H9 (cell line): ENCODE results near the gene LXN. TPM values are rescaled to one million over a fixed set of nuclear protein-coding genes. Genes with fewer than 3 reads are reported as not detected.

Experiments used
- DNase-seq: peaks from one replicate; pipeline ENCODE4 v3.0.0-alpha.2; 2017
- H2AFZ ChIP-seq: one replicate; pipeline ENCODE4 v1.6.1; 2013; ENCODE audit warnings: mild to moderate bottlenecking, low read length, control low read depth, moderate library complexity
- H2AK5ac ChIP-seq: 2 replicates; pipeline ENCODE4 v1.6.1; 2013; ENCODE audit warnings: low read length, control low read depth, mixed read lengths; ENCODE audit not compliant: insufficient read length
- H2BK120ac ChIP-seq: one replicate; pipeline ENCODE4 v1.6.1; 2013; ENCODE audit warnings: low read depth, mild to moderate bottlenecking, low read length, control low read depth, inconsistent platforms; ENCODE audit not compliant: poor library complexity, severe bottlenecking
- H2BK12ac ChIP-seq: 2 replicates; pipeline ENCODE4 v1.6.1; 2013; ENCODE audit warnings: low read length, control low read depth, mixed read lengths, low read depth; ENCODE audit not compliant: insufficient read length
- H2BK15ac ChIP-seq: 2 replicates; pipeline ENCODE4 v1.6.1; 2013; ENCODE audit warnings: low read depth, low read length, control low read depth
- H2BK20ac ChIP-seq: one replicate; pipeline ENCODE4 v1.6.1; 2013; ENCODE audit warnings: low read depth, mild to moderate bottlenecking, low read length, control low read depth, inconsistent platforms; ENCODE audit not compliant: poor library complexity, severe bottlenecking
- H2BK5ac ChIP-seq: 2 replicates; pipeline ENCODE4 v1.6.1; 2013; ENCODE audit warnings: low read length, control low read depth, mixed read lengths; ENCODE audit not compliant: insufficient read length
- H3K14ac ChIP-seq: 2 replicates; pipeline ENCODE4 v1.6.1; 2013; ENCODE audit warnings: low read length, control low read depth; ENCODE audit not compliant: insufficient read depth
- H3K18ac ChIP-seq: 2 replicates; pipeline ENCODE4 v1.6.1; 2013; ENCODE audit warnings: low read depth, mild to moderate bottlenecking, mixed read lengths, low read length, control low read depth; ENCODE audit not compliant: insufficient read length
- H3K23ac ChIP-seq: 2 replicates; pipeline ENCODE4 v1.6.1; 2013; ENCODE audit warnings: low read length, control low read depth, mixed read lengths, low read depth; ENCODE audit not compliant: insufficient read length
- H3K23me2 ChIP-seq: 2 replicates; pipeline ENCODE4 v1.6.1; 2013; ENCODE audit warnings: low read depth, mild to moderate bottlenecking, mixed read lengths, low read length, control low read depth; ENCODE audit not compliant: insufficient read length, poor library complexity, severe bottlenecking
- H3K27ac ChIP-seq: 2 replicates; pipeline ENCODE4 v1.5.1; 2013; ENCODE audit warnings: low read length, control low read depth, mixed read lengths, low read depth; ENCODE audit not compliant: insufficient read length
- H3K27me3 ChIP-seq: 2 replicates; pipeline ENCODE4 v1.6.1; 2013; ENCODE audit warnings: low read length, control low read depth, inconsistent platforms; ENCODE audit not compliant: insufficient read depth
- H3K4ac ChIP-seq: 2 replicates; pipeline ENCODE4 v1.6.1; 2013; ENCODE audit warnings: low read depth, mild to moderate bottlenecking, control low read depth, inconsistent platforms, low read length, moderate library complexity
- H3K4me1 ChIP-seq: 2 replicates; pipeline ENCODE4 v1.6.1; 2013; ENCODE audit warnings: low read length, control low read depth, inconsistent platforms; ENCODE audit not compliant: insufficient read depth
- H3K4me2 ChIP-seq: 2 replicates; pipeline ENCODE4 v1.6.1; 2013; ENCODE audit warnings: low read length, control low read depth, mixed read lengths; ENCODE audit not compliant: insufficient read length, insufficient read depth
- H3K56ac ChIP-seq: 2 replicates; pipeline ENCODE4 v1.6.1; 2013; ENCODE audit warnings: low read depth, mild to moderate bottlenecking, mixed read lengths, low read length, control low read depth; ENCODE audit not compliant: insufficient read length
- H3K79me1 ChIP-seq: 2 replicates; pipeline ENCODE4 v1.6.1; 2013; ENCODE audit warnings: low read depth, mild to moderate bottlenecking, moderate library complexity, low read length, control low read depth, inconsistent platforms; ENCODE audit not compliant: insufficient read depth, poor library complexity, severe bottlenecking
- H3K79me2 ChIP-seq: 2 replicates; pipeline ENCODE4 v1.6.1; 2013; ENCODE audit warnings: low read length, control low read depth, inconsistent platforms; ENCODE audit not compliant: insufficient read depth
- H3K9ac ChIP-seq: 2 replicates; pipeline ENCODE4 v1.6.1; 2013; ENCODE audit warnings: low read length, control low read depth, mixed read lengths; ENCODE audit not compliant: insufficient read length; ENCODE audit errors: extremely low read depth
- H3K9me3 ChIP-seq: one replicate; pipeline ENCODE4 v1.6.1; 2013; ENCODE audit warnings: low read depth, low read length, inconsistent platforms; ENCODE audit not compliant: control insufficient read depth
- H3T11ph ChIP-seq: one replicate; pipeline ENCODE4 v1.6.1; 2013; ENCODE audit warnings: mild to moderate bottlenecking, low read length, control low read depth, inconsistent platforms
- H4K20me1 ChIP-seq: one replicate; pipeline ENCODE4 v1.6.1; 2013; ENCODE audit not compliant: control insufficient read depth, insufficient read length, insufficient read depth
- H4K5ac ChIP-seq: 2 replicates; pipeline ENCODE4 v1.6.1; 2013; ENCODE audit warnings: low read depth, mild to moderate bottlenecking, mixed read lengths, low read length, control low read depth; ENCODE audit not compliant: insufficient read length
- H4K8ac ChIP-seq: replicated peaks from 2 replicates; pipeline ENCODE4 v1.6.1; 2013; ENCODE audit warnings: low read length, control low read depth, mixed read lengths, low read depth; ENCODE audit not compliant: insufficient read length
- H4K91ac ChIP-seq: 2 replicates; pipeline ENCODE4 v1.6.1; 2013; ENCODE audit warnings: low read depth, mild to moderate bottlenecking, moderate library complexity, mixed read lengths, low read length, control low read depth; ENCODE audit not compliant: insufficient read length
- H3K27ac Mint-ChIP-seq, 3 experiments: 2 replicates in 2 of 3; 3 replicates in 1 of 3; pipeline ENCODE4 v1.8.0; 2020 to 2021; ENCODE audit warnings: mixed read lengths in 3 of 3, mild to moderate bottlenecking in 1 of 3, moderate library complexity in 1 of 3
- H3K27me3 Mint-ChIP-seq: 2 replicates; pipeline ENCODE4 v1.8.0; 2021; ENCODE audit warnings: low read depth, mild to moderate bottlenecking, moderate library complexity, mixed read lengths
- H3K36me3 Mint-ChIP-seq, 3 experiments: 2 replicates in 2 of 3; 3 replicates in 1 of 3; pipeline ENCODE4 v1.8.0; 2020 to 2021; ENCODE audit warnings: low read depth in 3 of 3, mixed read lengths in 3 of 3; ENCODE audit not compliant: insufficient read depth in 1 of 3
- H3K4me1 Mint-ChIP-seq, 2 experiments: 2 replicates each; pipeline ENCODE4 v1.8.0; 2020; ENCODE audit warnings: mixed read lengths in 2 of 2
- H3K4me3 Mint-ChIP-seq, 2 experiments: 2 replicates in 1 of 2; 3 replicates in 1 of 2; pipeline ENCODE4 v1.8.0; 2020 to 2021; ENCODE audit warnings: mild to moderate bottlenecking in 2 of 2, mixed read lengths in 2 of 2, moderate library complexity in 1 of 2
- H3K9me3 Mint-ChIP-seq, 2 experiments: 2 replicates in 1 of 2; 3 replicates in 1 of 2; pipeline ENCODE4 v1.8.0; 2020; ENCODE audit warnings: mild to moderate bottlenecking in 2 of 2, mixed read lengths in 2 of 2, moderate library complexity in 1 of 2
- CTCF ChIP-seq: fragments of 200-600 bp; sonication (generic); conservative IDR thresholded peaks from 3 replicates; pipeline ENCODE4 v1.8.0; 2021; ENCODE audit warnings: antibody characterized with exemption, mild to moderate bottlenecking
- total RNA-seq: library from RNA; stranded (reverse); gene quantifications from 2 replicates; pipeline ENCODE4 v1.2.1, GENCODE V29; 2021

Gene LXN
- total RNA-seq, 1 experiment from 2014 or later: 6.7 TPM

- no peak overlapping the region for H3K27ac Mint-ChIP-seq
- H3K23ac ChIP-seq: no peak overlapping the region
- H2AK5ac ChIP-seq: no peak overlapping the region
- no peak overlapping the region for H3K14ac ChIP-seq
- no peaks in the 10 kb centered on the region for H3K4me1 ChIP-seq
- H3K9me3 Mint-ChIP-seq: no peaks in the 10 kb centered on the region
- H3K79me1 ChIP-seq: no peaks in the 10 kb centered on the region
- H3K4me3 Mint-ChIP-seq: no peak overlapping the region
- H4K91ac ChIP-seq: no peak overlapping the region
- H2BK120ac ChIP-seq: no peak overlapping the region
- no peaks in the 10 kb centered on the region for H4K20me1 ChIP-seq
- no peak overlapping the region for H4K5ac ChIP-seq
- no peak overlapping the region for H3T11ph ChIP-seq
- no peak overlapping the region for H2AFZ ChIP-seq
- H2BK12ac ChIP-seq: no peak overlapping the region
- H2BK15ac ChIP-seq: no peak overlapping the region
- no peaks in the 10 kb centered on the region for H3K4me1 Mint-ChIP-seq
- H3K27ac ChIP-seq: no peak overlapping the region
- H3K4ac ChIP-seq: no peak overlapping the region
- H3K27me3 ChIP-seq: no peaks in the 10 kb centered on the region
- H3K27me3 Mint-ChIP-seq: no peaks in the 10 kb centered on the region
- H3K4me2 ChIP-seq: no peak overlapping the region
- DNase-seq: no peak
- no peaks in the 10 kb centered on the region for H3K79me2 ChIP-seq
- no peak overlapping the region for H3K56ac ChIP-seq
- TF ChIP-seq CTCF: no peak
- H3K23me2 ChIP-seq: no peaks in the 10 kb centered on the region
- H2BK20ac ChIP-seq: no peak overlapping the region
- H4K8ac ChIP-seq: no peak overlapping the region
- H3K9me3 ChIP-seq: no peaks in the 10 kb centered on the region
- 0 out of 7 replicates have a peak, but pooled peaks cover 0 to 2% (median 0%) of the 10 kb centered on the region in 3 experiments for H3K36me3 Mint-ChIP-seq
- no peak overlapping the region for H2BK5ac ChIP-seq
- H3K18ac ChIP-seq: no peak overlapping the region
- H3K9ac ChIP-seq: no peak overlapping the region
Observed at GRCh38 chr3:158700559-158700958, 28.1 kb upstream of the LXN start.
